Lower leg skin (tissue), 4 donors: ENCODE data around the gene IGDCC3. TPM values are rescaled to one million over a fixed set of nuclear protein-coding genes. Genes with fewer than 3 reads are reported as not detected.

Experiments
- DNase-seq, 2 donors: peaks; one replicate each; pipeline ENCODE4 v3.0.0-alpha.2; 2019; ENCODE audit warnings: low spot score in 2 of 2
- H3K4me3 ChIP-seq: fragments of 200-600 bp; sonication (generic); 2 replicates; pipeline ENCODE4 v1.5.1; 2017; ENCODE audit warnings: mild to moderate bottlenecking, low read depth; ENCODE audit not compliant: poor library complexity, severe bottlenecking
- POLR2A ChIP-seq, 2 donors: fragments of 450-650 bp; IDR thresholded peaks; one replicate each; pipeline ENCODE4 v1.6.1; 2016 to 2017; ENCODE audit warnings: antibody characterized with exemption in 2 of 2, mild to moderate bottlenecking in 1 of 2, moderate library complexity in 1 of 2
- WGBS, 2 donors: methylation state at CpG; one replicate each; pipeline ENCODE4 v1.1.5; 2018; 5-methylcytosine and 5-hydroxymethylcytosine counted together
- intact Hi-C: fragments of 100-400 bp; cut with DNase I; formaldehyde crosslinking; loops from one replicate; pipeline ENCODE4 v1.15.0; 2023; ENCODE audit warnings: low total_unique reads
- total RNA-seq, 4 donors: library from RNA; depleted of rRNA; stranded (reverse); fragments of >200 nt; gene quantifications; one replicate each; pipeline ENCODE4 v1.1.0, GENCODE V29; 2016
- TF ChIP-seq, protein P1 (sequence below), 3 donors: fragments of 450-650 bp; IDR thresholded peaks; one replicate each; pipeline ENCODE4 v1.5.1; 2016; ENCODE audit warnings: antibody characterized with exemption in 3 of 3, mild to moderate bottlenecking in 3 of 3, moderate library complexity in 2 of 3

IGDCC3 gene
- total RNA-seq, 4 donors from 2014 or later = not detected

DNA sequence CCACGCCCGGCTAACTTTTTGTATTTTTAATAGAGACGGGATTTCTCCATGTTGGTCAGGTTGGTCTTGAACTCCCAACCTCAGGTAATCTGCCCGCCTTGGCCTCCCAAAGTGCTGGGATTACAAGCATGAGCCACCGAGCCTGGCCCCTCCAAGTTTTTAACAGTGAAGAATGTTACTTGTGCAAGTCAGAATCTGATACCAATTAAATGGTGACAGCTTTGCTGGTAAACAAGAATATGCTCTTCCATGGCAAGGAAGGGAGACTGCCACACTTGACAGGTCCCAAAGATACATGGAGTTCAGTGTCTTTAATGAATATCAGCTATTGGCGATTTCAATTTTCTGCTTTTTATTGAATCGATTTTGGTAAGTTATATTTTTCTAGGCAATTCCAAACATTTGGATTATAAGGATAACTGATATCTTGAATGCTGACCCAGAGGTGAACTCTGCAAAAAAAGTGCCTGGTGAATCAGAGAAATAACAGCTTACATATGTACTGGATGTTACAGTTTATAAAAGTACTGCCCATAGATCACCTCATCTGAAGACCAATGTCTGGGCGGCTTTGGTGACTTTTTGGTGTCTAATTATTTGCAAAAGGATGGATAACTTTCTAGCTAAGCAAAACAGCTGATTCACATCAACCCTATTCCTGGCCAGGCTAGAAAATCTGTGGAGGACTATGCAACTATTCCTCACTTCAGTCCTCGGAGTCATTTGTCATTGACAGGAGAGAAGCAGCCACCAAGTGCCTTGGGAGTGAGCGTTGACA lies 92.3 kb downstream of the IGDCC3 start:
- 64 to 69% methylated on average over 10 of the region's 10 CpGs for WGBS, 2 donors
- no peak for DNase-seq

DNA sequence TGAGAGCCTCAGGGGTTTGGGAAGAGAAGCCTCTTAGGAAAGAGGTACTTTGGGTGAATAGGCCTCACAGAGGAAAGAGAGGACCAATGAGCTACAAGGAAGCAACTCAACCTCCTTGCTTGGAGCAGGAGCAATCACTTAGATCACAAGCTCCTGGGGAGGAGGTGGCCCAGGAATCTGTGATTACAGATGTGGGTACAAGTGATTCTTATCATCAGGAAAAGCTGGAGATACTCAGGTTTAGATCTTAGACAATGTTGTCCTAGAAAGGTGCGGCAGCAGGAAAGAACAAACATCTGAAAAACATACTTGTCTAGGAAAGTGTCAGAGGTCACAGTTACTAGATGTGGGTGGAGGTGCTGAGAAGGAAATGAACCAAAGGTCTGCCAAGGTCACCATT lies 99.3 kb downstream of the IGDCC3 start:
- intact Hi-C loops = no loop called here
- WGBS, 2 donors = 83 to 86% methylated on average over 1 of the region's 1 CpG
- no peak for TF ChIP-seq POLR2A (IDR thresholded peaks at IDR 0.05)
- TF ChIP-seq, protein P1, sequence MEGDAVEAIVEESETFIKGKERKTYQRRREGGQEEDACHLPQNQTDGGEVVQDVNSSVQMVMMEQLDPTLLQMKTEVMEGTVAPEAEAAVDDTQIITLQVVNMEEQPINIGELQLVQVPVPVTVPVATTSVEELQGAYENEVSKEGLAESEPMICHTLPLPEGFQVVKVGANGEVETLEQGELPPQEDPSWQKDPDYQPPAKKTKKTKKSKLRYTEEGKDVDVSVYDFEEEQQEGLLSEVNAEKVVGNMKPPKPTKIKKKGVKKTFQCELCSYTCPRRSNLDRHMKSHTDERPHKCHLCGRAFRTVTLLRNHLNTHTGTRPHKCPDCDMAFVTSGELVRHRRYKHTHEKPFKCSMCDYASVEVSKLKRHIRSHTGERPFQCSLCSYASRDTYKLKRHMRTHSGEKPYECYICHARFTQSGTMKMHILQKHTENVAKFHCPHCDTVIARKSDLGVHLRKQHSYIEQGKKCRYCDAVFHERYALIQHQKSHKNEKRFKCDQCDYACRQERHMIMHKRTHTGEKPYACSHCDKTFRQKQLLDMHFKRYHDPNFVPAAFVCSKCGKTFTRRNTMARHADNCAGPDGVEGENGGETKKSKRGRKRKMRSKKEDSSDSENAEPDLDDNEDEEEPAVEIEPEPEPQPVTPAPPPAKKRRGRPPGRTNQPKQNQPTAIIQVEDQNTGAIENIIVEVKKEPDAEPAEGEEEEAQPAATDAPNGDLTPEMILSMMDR (IDR thresholded peaks at IDR 0.05) = no peak
- no peak overlapping the region for H3K4me3 ChIP-seq
- no peak for DNase-seq

More for the DNA sequence above, 92.3 kb downstream of the IGDCC3 start:
- no peak for TF ChIP-seq POLR2A (IDR thresholded peaks at IDR 0.05)
- TF ChIP-seq, protein P1 (IDR thresholded peaks at IDR 0.05) = no peak
- H3K4me3 ChIP-seq = peak overlapping the region; percentile 75
- intact Hi-C loops = loop anchor here (10.0 kb wide), 1 partner anchor 601 kb away; no protein-coding TSS in a partner anchor

Other genes starting within 250 kb of the IGDCC3 start
- 10 to 100 TPM; 21.0 to 33.5 (median 27.0) TPM for gene PDCD7, start 244.2 kb downstream of the IGDCC3 start, total RNA-seq
- gene CLPX, start 192.7 kb downstream of the IGDCC3 start, total RNA-seq = 100 to 1,000 TPM in 2 of 4 donors, 10 to 100 TPM in 2; 74.5 to 110 (median 91.8) TPM
- 10 to 100 TPM in 2 of 4 donors, 1 to 10 TPM in 2; 3.9 to 66.8 (median 9.3) TPM for gene CILP, start 166.5 kb downstream of the IGDCC3 start, total RNA-seq
- gene PARP16, start 91.1 kb downstream of the IGDCC3 start, total RNA-seq = 10 to 100 TPM; 10.3 to 14.4 (median 11.3) TPM
- not detected for gene RNU5A-1, start 82.0 kb downstream of the IGDCC3 start, total RNA-seq
- not detected for gene RNU5B-1, start 73.3 kb downstream of the IGDCC3 start, total RNA-seq
- gene IGDCC4, start 44.9 kb upstream of the IGDCC3 start, total RNA-seq = 1 to 10 TPM in 1 of 4 donors, under 1 TPM in 3; 0.27 to 1.2 (median 0.32) TPM
- gene DPP8, start 139.7 kb upstream of the IGDCC3 start, total RNA-seq = 10 to 100 TPM; 23.3 to 35.4 (median 31.1) TPM
- gene HACD3, start 152.5 kb upstream of the IGDCC3 start, total RNA-seq = 10 to 100 TPM; 30.5 to 43.0 (median 38.1) TPM
- 10 to 100 TPM; 22.6 to 37.6 (median 32.7) TPM for gene INTS14, start 233.1 kb upstream of the IGDCC3 start, total RNA-seq
- gene SLC24A1, start 243.9 kb upstream of the IGDCC3 start, total RNA-seq = 10 to 100 TPM in 1 of 4 donors, 1 to 10 TPM in 3; 4.6 to 10.6 (median 6.6) TPM